LNCaP clone FGC (cell line): ENCODE data around the gene KRTAP9-2.
"Not testable (repeated sequence)": the region's sequence is repeated elsewhere in the genome, so short reads cannot be mapped to it uniquely, and the experiment has no call there.

Experiments used
- DNase-seq: peaks from one replicate; pipeline ENCODE4 v3.0.0-alpha.2; 2011; ENCODE audit warnings: low read depth
- H3K4me3 ChIP-seq: 2 replicates; pipeline ENCODE4 v1.5.1; 2011; ENCODE audit warnings: mild to moderate bottlenecking, low read depth, low read length, control low read depth
- CTCF ChIP-seq: IDR thresholded peaks from 2 replicates; pipeline ENCODE4 v1.5.1; 2012; ENCODE audit warnings: mild to moderate bottlenecking; ENCODE audit not compliant: control insufficient read depth, insufficient read depth; ENCODE audit errors: extremely low read depth

The KRTAP9-2 gene

DNA sequence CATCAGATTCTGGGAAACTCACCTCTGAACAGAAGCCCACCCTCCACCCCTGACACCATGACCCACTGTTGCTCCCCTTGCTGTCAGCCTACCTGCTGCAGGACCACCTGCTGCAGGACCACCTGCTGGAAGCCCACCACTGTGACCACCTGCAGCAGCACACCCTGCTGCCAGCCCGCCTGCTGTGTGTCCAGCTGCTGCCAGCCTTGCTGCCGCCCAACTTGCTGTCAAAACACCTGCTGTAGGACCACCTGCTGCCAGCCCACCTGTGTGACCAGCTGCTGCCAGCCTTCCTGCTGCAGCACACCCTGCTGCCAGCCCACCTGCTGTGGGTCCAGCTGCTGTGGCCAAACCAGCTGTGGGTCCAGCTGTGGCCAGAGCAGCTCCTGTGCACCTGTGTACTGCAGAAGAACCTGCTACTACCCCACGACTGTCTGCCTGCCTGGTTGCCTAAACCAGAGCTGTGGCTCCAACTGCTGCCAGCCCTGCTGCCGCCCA lies at the start of gene KRTAP9-2:
Gene KRTAP9-2 (plus strand): TSS at position 51 of the 498 bp plus-strand sequence. CDS start 7 bp downstream, at position 58.
- DNase-seq, H3K4me3 ChIP-seq: not testable (repeated sequence)

- no peak for DNase-seq
- no peak overlapping the region for H3K4me3 ChIP-seq
- no peak for TF ChIP-seq CTCF
Observed at GRCh38 chr17:41176744-41177387, 49.6 kb upstream of the KRTAP9-2 start.

DNA sequence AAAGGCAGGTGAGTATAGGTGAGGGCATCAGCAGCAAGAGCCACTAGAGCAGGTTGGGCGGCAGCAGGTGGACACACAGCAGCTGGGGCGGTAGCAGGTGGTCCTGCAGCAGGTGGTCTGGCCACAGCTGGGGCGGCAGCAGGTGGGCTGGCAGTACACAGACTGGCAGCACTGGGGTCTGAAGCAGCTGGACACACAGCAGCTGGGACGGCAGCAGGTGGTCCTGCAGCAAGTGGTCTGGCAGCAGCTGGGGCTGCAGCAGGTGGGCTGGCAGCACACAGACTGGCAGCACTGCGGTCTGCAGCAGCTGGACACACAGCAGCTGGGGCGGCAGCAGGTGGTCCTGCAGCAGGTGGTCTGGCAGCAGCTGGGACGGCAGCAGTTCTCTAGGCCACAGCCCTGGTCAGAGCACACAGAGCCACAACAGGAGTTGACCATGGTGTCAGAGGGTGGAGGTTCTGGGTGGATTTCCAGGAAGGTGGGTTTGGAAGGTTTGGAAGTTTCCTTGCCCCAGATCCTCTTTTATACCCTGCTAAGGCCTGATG lies 48.6 kb upstream of the KRTAP9-2 start, which contains the start of gene KRTAP4-2:
Gene KRTAP4-2 (minus strand): TSS at position 495 of the 545 bp plus-strand sequence. CDS start 57 bp downstream, at position 438.
- DNase-seq, result no peak
- TF ChIP-seq CTCF, result no peak
- H3K4me3 ChIP-seq, result no peak within 1 kb of the TSS

DNA sequence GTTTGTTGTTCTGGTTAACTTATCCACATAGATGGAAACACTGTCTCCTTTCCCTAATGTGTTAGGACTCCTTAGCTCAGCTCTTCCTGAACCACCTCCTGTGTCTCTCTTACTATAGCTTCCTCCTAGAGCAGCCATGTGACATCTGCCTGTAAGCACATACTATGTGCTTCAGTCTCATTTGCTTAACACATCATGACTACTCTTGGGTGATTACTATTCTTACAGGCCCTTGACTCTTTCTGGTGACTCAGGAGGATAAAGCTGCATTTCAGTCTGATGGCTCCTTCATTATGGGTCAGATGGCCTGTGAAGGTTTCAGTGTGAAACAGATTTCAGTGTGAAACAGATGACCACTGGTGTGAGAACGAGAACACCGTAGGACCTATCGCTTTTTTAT lies 48.1 kb upstream of the KRTAP9-2 start:
- H3K4me3 ChIP-seq, result no peak overlapping the region
- DNase-seq, result no peak
- TF ChIP-seq CTCF, result no peak

- no peak for TF ChIP-seq CTCF
- DNase-seq, result no peak
Observed at GRCh38 chr17:41178843-41179616, 47.4 kb upstream of the KRTAP9-2 start.

DNA sequence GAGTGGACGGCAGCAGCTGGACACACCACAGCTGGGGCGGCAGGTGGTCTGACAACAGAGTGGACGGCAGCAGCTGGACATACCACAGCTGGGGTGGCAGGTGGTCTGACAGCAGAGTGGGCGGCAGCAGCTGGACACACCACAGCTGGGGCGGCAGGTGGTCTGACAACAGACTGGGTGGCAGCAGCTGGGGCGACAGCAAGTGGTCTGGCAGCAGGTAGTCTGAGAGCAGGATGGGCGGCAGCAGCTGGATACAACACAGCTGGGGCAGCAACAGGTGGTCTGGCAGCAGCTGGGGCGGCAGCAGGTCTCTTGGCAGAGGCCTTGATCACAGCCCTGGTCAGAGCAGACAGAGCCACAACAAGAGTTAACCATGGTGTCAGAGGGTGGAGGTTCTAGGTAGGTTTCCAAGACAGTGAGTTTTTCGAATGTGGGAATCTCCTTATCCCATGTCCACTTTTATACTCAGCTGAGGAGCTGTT lies 41.9 kb upstream of the KRTAP9-2 start, which contains the start of gene KRTAP4-1:
Gene KRTAP4-1 (minus strand): TSS at position 432 of the 482 bp plus-strand sequence. CDS start 57 bp downstream, at position 375.
- DNase-seq, result no peak
- H3K4me3 ChIP-seq, result no peak within 1 kb of the TSS
- TF ChIP-seq CTCF, result no peak

More at GRCh38 chr17:41178843-41179616, 47.4 kb upstream of the KRTAP9-2 start:
- H3K4me3 ChIP-seq, result no peak overlapping the region

- H3K4me3 ChIP-seq, result no peak overlapping the region
- no peak for DNase-seq
- TF ChIP-seq CTCF, result no peak
Observed at GRCh38 chr17:41185001-41185400, 41.4 kb upstream of the KRTAP9-2 start.
